Suprapubic skin (tissue), 4 donors: ENCODE measurements around the gene IL1RAPL2.

ENCODE experiments used
- EP300 ChIP-seq: sonication (generic); formaldehyde crosslinking; IDR thresholded peaks from one replicate; pipeline ENCODE4 v1.6.1; 2017; ENCODE audit warnings: antibody characterized with exemption
- POLR2A ChIP-seq, 2 donors: fragments of 450-650 bp; IDR thresholded peaks; one replicate each; pipeline ENCODE4 v1.6.1; 2017; ENCODE audit warnings: antibody characterized with exemption in 2 of 2, mild to moderate bottlenecking in 2 of 2, moderate library complexity in 2 of 2
- POLR2AphosphoS5 ChIP-seq, 3 donors: sonication (generic); formaldehyde crosslinking; IDR thresholded peaks; one replicate each; pipeline ENCODE4 v1.6.1; 2017; ENCODE audit warnings: antibody characterized with exemption in 3 of 3
- TF ChIP-seq, protein P1 (sequence below), 2 donors: fragments of 200-600 bp in 1 of 2; fragments of 450-650 bp in 1 of 2; sonication (generic) in 1 of 2; IDR thresholded peaks; one replicate each; pipeline ENCODE4 v1.5.1; 2016 to 2019; ENCODE audit warnings: antibody characterized with exemption in 2 of 2, mild to moderate bottlenecking in 1 of 2, moderate library complexity in 1 of 2

DNA sequence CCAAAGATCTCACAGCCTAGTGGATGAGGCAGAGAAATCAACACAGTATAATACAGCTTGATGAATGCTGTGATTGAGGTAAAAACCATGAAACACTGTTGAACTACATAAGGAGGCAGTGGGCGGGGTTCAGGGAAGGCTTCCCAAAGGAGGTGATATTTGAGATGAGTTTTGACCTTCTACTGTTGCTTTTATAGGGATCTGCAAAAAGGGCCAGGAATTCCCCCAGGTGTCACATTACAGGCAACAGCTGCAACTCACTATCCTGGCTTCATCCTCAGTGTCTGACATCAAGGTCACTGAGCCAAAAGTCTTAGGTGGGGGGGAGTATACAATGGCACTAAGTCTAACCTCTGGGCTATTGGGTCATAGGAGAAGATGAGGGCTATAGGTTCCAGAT lies 1070.7 kb downstream of the IL1RAPL2 start:
- TF ChIP-seq POLR2A (IDR thresholded peaks at IDR 0.05) (no peak), EP300 (no peak), POLR2AphosphoS5 (IDR thresholded peaks at IDR 0.05) (no peak)
- TF ChIP-seq, protein P1, sequence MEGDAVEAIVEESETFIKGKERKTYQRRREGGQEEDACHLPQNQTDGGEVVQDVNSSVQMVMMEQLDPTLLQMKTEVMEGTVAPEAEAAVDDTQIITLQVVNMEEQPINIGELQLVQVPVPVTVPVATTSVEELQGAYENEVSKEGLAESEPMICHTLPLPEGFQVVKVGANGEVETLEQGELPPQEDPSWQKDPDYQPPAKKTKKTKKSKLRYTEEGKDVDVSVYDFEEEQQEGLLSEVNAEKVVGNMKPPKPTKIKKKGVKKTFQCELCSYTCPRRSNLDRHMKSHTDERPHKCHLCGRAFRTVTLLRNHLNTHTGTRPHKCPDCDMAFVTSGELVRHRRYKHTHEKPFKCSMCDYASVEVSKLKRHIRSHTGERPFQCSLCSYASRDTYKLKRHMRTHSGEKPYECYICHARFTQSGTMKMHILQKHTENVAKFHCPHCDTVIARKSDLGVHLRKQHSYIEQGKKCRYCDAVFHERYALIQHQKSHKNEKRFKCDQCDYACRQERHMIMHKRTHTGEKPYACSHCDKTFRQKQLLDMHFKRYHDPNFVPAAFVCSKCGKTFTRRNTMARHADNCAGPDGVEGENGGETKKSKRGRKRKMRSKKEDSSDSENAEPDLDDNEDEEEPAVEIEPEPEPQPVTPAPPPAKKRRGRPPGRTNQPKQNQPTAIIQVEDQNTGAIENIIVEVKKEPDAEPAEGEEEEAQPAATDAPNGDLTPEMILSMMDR (IDR thresholded peaks at IDR 0.05): no peak
